ENCODE data around the gene EFEMP1. TPM values are rescaled to one million over a fixed set of nuclear protein-coding genes. Genes with fewer than 3 reads are reported as not detected.

EFEMP1 gene
- polyA plus RNA-seq, 1 donor: 111 TPM

DNA sequence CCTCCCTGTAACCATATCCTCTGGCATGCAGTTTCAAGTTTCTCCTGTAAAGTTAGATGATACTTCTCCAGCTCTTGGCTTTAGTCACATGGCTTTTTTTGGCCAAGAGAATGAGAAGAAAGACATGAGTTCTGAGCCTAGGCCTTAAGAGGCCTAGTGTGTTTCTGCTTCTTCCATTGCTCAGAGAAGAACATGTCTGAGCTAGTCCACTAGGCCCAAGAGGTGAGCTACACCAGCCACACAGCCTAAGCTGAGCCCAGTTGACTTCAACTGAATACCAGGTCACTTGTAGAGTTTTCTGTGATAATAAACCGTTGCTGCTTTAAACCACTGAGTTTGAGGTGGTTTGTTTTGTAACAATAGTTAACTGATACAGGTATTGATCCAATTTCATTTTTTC is 19.9 kb upstream of the EFEMP1 start:
- no peak for DNase-seq

DNA sequence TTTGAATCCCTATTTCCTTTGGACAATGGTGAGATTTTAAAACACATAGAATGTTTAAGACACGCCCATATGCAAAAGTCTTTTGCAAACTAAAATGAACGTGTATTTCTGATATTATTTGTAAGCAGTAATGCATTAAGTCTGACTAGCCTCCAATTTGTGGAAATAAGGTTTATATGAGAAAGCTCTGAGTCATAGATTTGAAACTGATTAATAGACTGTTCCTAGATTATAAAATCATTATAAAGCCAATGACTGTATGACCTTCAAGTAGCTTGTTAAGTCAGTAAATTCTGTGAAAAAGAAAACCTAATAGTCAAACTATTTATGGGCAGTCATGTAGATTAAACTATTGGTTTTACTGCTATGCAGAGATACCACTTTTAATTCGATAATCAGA is 12.8 kb upstream of the EFEMP1 start:
- no peak for DNase-seq

GRCh38 chr2:55934337-55934736 is 10.8 kb upstream of the EFEMP1 start:
- DNase-seq: no peak

DNA sequence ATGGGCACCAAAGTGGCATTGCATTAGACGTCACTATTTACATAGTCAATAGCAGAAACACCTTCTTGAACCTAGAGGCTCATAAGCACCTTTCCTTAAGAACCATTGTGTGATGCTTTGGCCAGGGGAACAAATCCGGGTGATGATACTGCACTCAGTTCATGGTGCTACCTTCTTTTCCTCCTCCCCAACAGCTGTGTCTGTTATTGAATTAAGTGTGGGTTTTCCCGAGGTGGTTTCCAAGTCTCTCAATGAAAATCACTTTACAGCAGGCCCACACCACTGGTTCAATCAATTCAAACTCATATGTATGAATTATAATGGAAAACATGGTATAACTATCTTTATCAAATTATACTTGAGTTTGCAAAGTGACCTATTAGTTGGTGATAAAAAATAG is 9.3 kb upstream of the EFEMP1 start:
- no peak for DNase-seq

DNA sequence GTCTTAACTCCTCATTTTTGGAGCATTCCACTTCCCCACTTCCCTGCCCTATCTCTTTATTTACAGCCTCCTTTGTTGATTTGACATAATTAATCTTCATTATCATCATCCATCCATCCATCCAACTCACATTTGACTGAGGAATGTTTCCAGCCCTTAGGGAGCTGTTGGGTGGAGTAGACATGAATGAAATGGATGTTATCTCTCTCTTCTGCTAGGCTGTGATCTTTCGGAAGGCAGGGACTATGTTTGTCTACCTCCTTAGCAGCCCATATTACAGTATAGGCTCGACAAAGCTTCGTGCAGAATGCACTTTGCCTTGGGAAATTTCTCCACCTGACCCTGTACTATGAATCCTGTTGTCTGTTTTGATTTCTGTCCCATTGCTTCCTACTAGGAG is 7.7 kb upstream of the EFEMP1 start:
- no peak for DNase-seq

GRCh38 chr2:55929476-55929875 is 5.9 kb upstream of the EFEMP1 start:
- no peak for DNase-seq

DNA sequence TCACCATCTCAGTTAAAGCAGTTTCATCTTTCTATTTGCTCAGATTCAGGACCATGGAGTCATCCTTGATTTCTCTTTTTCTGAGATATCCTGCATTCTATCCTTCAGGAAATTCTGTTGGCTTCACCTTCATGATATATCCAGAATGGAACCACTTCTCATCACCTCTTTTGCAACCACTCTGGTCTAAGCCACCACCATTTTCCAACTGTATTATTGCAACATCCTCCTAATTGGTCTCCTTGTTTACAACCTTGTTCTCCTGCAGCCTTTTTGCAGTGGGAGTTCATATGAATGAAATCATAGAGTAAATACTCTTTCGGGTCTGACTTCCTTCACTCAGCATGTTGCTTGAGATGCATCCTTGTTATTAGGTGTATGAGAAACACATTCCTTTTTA is 3.4 kb upstream of the EFEMP1 start:
- DNase-seq: no peak

GRCh38 chr2:55926246-55926645 is 2.7 kb upstream of the EFEMP1 start:
- no peak for DNase-seq

- no peak for DNase-seq
These were observed 370 bp upstream of the EFEMP1 start for GRCh38 chr2:55923982-55924321.

GRCh38 chr2:55922291-55922907 is 1.2 kb downstream of the EFEMP1 start:
- no peak for DNase-seq

- DNase-seq: no peak
These were observed 4.0 kb downstream of the EFEMP1 start for GRCh38 chr2:55919574-55919973.

DNA sequence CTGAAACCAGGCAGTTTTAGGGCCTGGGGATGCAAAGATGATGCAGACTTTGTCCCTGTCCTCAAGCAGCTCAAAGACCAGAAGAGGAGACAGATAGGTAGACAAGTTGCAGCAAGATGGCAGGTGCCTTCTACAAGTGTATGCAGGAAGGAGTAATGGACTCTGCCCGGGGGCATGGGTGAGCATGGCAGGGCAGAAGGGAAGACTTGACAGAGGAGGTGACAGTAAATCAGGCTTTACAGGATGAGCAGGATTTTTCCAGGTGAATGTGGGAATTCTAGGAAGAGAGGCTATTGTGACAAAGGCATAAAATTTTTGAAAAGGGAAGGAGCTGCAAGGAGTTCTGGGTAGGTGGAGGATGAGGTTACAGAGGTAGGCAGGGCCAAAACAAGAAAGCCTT is 4.7 kb downstream of the EFEMP1 start:
- no peak for DNase-seq

DNA sequence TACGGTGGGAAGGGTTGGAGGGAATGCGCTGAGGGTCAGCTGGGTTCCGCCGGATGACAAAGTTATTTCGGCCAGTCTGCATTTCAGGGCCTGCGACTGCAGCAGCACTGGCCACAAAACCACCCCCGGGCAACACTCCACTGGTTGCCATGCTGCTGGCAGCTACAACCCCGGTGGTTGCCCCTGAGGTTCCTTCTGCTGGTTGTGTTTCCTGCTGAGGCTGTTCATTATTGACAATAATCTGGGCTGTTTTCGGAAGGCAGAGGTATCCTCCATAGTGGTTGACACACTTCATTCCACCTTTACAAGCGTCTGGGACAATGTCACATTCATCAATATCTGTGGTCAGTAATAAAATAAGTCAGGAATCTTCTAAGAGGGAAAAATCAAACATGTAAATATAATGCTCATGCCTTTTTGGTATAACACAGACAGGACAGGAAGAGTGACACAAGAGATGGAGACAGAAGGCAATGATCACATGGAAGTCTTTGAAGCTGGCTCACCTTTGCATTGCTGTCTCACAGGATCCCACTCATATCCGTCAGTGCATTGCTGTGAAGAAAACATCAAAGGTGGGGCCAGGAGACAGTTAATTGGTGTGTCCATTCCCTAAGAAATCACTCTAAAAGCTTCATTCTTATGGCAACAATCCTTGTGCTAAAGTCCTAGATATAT is 5.7 kb downstream of the EFEMP1 start:
- no peak for DNase-seq

DNA sequence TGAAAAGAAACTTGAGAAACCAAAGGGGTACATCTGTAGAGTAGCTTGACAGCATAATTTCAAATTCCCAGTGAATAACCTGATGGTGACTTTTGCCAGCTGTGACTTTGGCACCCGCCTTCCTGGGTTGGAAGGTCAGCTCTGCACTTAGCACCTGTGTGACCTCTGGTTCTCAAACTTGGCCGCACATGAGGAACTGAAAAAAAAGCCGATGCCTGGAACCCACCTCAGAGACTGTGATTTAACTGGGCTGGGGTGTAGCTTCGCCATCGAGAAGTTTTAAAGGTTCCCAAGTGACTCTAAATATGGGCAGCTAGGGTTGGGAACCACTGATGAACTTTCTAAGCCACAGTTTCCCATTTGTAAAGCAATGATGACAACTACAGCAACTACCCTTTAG is 6.5 kb downstream of the EFEMP1 start:
- DNase-seq: no peak

DNA sequence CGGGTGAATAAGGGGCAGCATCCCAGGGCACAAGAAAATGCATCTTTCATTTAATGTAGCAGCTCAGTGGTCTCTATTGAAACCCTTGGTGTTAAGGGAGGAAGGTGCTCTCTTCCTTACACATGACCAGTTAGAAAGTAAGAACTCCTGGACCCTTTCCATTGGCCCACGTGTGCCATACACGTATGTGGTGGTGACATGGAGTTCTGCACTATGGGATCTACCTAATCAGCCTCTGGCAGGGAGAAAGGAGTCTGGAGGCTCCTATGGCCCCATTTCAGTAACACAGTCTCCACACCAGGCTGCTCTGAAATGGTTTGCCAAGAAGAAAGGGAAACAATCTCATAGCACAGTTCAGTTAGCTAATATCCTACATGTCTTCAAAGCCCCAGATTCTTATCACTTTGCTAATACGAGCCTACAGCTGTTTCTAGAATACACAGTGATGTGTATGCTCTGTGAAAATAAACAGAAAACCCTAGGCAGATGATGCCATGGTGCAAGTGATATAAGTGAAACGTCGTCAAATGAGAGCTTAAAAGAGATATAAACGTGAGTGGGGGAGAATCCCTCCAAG is 7.0 kb downstream of the EFEMP1 start:
- no peak for DNase-seq

DNA sequence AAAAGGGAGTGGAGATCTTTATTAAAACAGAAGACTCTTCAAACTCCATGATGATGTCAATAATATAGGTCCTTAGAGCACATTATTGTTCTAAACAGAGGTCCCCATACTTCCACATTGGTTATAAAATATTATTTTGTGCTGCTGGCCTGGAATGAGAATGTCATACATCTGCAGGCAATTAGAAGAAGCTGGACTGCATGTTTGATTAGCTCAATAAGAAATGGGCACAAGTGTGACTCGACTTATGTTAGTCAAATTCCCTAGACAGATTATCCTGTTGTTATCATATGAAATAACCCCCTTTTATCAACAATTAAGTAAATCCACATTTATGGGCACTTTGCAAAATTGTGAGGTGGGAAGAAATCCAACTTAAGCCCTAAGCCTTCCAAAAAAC is 8.8 kb downstream of the EFEMP1 start:
- DNase-seq: no peak

DNA sequence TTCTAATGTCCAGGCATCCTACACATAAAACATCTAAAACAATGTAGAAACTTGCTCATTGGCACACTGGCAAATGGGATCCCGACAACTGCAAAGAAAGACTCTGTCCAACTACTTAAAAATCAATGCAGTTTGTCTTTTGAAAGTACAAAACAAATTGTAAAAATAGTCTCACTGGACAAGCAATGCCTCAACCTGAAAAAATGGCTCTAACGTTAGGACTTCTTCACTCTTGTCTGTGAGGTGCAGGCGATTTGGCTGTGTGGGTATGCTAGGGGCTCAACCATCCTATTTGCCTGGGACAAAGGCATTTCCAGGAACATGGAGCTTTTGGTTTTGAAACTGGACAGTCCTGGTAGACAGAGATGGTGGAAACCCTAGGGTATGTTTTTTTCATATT is 10.7 kb downstream of the EFEMP1 start:
- no peak for DNase-seq

DNA sequence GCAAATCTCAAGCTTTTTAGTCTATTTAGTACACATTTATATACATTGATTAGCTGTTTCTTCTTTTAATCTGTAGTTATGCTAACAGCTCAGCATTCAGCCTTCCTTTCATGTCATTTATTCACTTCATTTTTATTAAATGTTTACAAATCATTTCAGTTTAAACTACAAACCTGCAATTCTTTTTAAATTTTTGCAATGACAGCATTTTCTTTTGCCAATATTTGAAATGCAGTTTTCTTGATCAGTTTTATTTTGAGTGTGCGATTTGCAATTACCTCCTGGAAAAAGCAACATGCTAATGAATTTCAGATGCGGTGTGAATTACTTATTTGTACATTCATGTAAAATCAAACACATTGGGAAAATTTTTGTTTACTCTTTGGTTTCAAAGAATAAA is 13.5 kb downstream of the EFEMP1 start:
- DNase-seq: no peak

- no peak for DNase-seq
These were observed 15.9 kb downstream of the EFEMP1 start for GRCh38 chr2:55907686-55908085.

GRCh38 chr2:55906993-55907392 is 16.6 kb downstream of the EFEMP1 start:
- no peak for DNase-seq

DNA sequence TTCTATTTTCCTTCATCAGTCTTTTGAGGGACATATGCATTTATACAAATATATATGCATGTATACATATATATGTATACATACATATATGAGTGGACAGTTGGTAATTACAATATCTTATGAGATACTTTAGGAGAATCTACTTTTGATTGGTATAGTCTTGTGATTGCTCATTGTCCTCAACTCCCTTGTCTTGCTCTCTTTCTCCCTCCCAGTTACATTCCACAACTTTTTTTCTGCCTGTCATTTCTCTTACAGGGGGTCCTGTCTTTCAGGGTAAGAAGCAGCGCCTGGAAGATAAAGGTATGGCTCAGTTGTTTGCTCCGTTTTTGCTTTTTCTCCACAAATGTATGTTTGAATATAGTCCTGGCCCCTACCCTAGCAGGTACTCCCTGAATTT is 19.9 kb downstream of the EFEMP1 start:
- DNase-seq: no peak

DNA sequence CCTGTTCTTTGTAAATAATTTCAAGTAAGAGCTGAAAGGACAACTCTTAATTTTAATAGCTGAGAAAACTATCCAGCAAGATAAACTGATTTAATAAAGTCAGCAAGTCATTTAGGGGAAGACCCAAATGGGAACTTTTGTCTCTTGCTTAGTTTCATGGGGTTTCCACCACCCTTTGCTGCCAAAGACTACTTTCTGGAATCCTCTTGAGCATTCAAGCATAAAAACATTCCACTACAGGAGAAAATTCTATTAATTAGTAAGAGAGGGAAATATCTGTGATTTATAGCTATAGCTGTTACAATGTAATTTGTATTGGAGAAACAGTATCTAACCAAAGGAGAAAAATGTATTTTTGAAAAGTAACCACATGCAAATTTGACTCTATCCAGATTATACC is 20.6 kb downstream of the EFEMP1 start:
- no peak for DNase-seq

DNA sequence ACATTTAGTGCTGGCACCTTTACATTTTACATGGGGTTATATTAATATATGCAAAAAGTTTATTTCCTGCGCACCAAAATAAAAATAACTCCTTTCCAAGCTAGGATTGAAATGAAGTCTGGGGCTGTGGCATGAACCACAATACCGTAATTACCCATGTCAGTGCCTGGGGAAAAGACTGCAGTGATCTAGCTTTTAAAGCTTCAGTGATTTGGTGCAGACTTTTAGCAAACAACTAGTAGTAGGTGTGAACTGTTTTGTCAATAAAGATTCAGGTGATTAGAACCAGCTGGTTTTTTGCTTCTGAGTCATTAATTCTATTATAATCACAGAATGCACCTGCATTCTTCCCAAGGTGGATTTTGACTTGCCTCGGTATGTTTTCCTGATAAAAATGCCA is 21.2 kb downstream of the EFEMP1 start:
- DNase-seq: no peak

DNA sequence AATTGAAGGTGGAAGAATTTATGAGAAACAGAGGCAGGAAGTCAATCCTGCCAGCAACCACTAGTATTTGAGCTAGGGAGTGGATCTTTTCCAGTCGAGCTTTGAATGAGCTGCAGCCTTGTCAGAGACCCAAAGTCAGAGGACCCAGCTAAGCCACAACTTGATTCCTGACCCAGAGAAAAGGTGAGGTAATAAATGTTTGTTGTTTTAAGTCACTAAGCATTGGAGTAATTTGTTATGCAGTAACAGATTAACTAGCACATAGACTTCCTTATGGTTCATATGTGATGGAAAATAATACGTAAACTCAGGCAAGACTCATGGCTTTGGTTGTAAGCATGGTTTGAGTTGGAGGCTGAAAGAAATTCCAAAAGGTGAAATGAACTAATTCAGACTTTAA is 21.6 kb downstream of the EFEMP1 start:
- DNase-seq: no peak

Measured in left kidney (tissue), 2 donors.